GM19468 (cell line): ENCODE data around the gene LONRF2.

Source experiments
- ATAC-seq: cut with Tn5 transposase; IDR thresholded peaks from one replicate; pipeline ENCODE4 v1.9.1; 2021; ENCODE audit warnings: mild to moderate bottlenecking, moderate library complexity, moderate number of reproducible peaks; ENCODE audit not compliant: unreplicated experiment; ENCODE audit errors: extremely low read depth

The LONRF2 gene

GRCh38 chr2:100302585-100302892 lies 19.8 kb downstream of the LONRF2 start:
- no peak for ATAC-seq

- ATAC-seq = no peak
Observed at GRCh38 chr2:100301881-100302584, 20.3 kb downstream of the LONRF2 start.

- ATAC-seq = no peak
Observed at GRCh38 chr2:100299548-100299947, 22.8 kb downstream of the LONRF2 start.

GRCh38 chr2:100297511-100297910 lies 24.8 kb downstream of the LONRF2 start:
- no peak for ATAC-seq

GRCh38 chr2:100294162-100294497 lies 28.2 kb downstream of the LONRF2 start:
- ATAC-seq = no peak

GRCh38 chr2:100293341-100294161 lies 28.8 kb downstream of the LONRF2 start:
- no peak for ATAC-seq

GRCh38 chr2:100292022-100292580 lies 30.2 kb downstream of the LONRF2 start:
- no peak for ATAC-seq

GRCh38 chr2:100291152-100291970 lies 30.9 kb downstream of the LONRF2 start:
- no peak for ATAC-seq

GRCh38 chr2:100290718-100291151 lies 31.6 kb downstream of the LONRF2 start:
- ATAC-seq = no peak

- no peak for ATAC-seq
Observed at GRCh38 chr2:100289020-100289419, 33.3 kb downstream of the LONRF2 start.

- ATAC-seq = no peak
Observed at GRCh38 chr2:100286318-100286717, 36.0 kb downstream of the LONRF2 start.

GRCh38 chr2:100285691-100286090 lies 36.6 kb downstream of the LONRF2 start:
- ATAC-seq = no peak

GRCh38 chr2:100285011-100285410 lies 37.3 kb downstream of the LONRF2 start:
- ATAC-seq = no peak

GRCh38 chr2:100283724-100284501 lies 38.4 kb downstream of the LONRF2 start:
- ATAC-seq = no peak

- ATAC-seq = no peak
Observed at GRCh38 chr2:100281521-100282438, 40.5 kb downstream of the LONRF2 start.

GRCh38 chr2:100279586-100280534 lies 42.4 kb downstream of the LONRF2 start:
- ATAC-seq = no peak

- ATAC-seq = no peak
Observed at GRCh38 chr2:100278986-100279385, 43.3 kb downstream of the LONRF2 start.

GRCh38 chr2:100278501-100278900 lies 43.8 kb downstream of the LONRF2 start:
- ATAC-seq = no peak
